ENCODE data around the gene THEM5.
"Not testable (repeated sequence)": the region's sequence is repeated elsewhere in the genome, so short reads cannot be mapped to it uniquely, and the experiment has no call there.

Gene THEM5

GRCh38 chr1:151853411-151853943, at the start of gene THEM5:
THEM5 (minus strand) TSS chr1:151853712; CDS start chr1:151853565, 147 bp downstream.
- no peak for DNase-seq

- no peak for DNase-seq
Observed at GRCh38 chr1:151902858-151903257, 49.3 kb upstream of the THEM5 start.

DNA sequence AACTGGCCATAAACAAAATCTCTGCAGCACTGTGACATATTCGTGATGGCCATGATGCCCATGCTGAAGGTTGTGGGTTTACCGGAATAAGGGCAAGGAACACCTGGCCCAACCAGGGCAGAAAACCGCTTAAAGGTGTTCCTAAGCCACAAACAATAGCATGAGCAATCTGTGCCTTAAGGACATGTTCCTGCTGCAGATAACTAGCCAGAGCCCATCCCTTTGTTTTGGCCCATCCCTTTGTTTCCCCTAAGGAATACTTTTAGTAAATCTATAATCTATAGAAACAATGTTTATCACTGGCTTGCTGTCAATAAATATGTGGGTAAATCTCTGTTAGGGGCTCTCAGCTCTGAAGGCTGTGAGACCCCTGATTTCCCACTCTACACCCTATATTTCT, 47.3 kb upstream of the THEM5 start:
- DNase-seq = not testable (repeated sequence)

GRCh38 chr1:151898519-151898991, 45.0 kb upstream of the THEM5 start:
- DNase-seq = peak; percentile 67

- DNase-seq = no peak
Observed at GRCh38 chr1:151897991-151898431, 44.5 kb upstream of the THEM5 start.

- no peak for DNase-seq
Observed at GRCh38 chr1:151893176-151893924, 39.8 kb upstream of the THEM5 start.

- no peak for DNase-seq
Observed at GRCh38 chr1:151892190-151892589, 38.7 kb upstream of the THEM5 start.

DNA sequence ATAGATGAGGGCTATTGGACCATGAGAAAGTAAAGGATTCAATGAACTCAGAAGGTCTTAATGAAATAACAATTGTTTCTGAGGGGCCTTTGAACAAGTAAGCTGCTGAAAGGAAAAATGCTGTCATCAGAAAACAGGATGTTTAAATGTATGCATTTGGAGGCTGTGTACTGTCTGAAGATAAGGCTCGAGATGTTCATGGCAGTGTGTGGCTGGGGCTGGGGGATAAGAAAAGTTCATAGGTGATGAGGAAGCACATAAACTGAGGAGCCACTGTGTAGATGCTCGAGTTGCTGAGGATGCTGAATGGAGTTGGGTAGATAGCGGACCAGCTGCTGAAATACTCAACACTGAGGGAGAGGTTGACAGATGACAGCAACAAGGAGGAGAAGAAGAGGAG, 38.0 kb upstream of the THEM5 start:
- no peak for DNase-seq

- no peak for DNase-seq
Observed at GRCh38 chr1:151888972-151889570, 35.6 kb upstream of the THEM5 start.

GRCh38 chr1:151887028-151887427, 33.5 kb upstream of the THEM5 start:
- no peak for DNase-seq

GRCh38 chr1:151885479-151885878, 32.0 kb upstream of the THEM5 start:
- DNase-seq = no peak

DNA sequence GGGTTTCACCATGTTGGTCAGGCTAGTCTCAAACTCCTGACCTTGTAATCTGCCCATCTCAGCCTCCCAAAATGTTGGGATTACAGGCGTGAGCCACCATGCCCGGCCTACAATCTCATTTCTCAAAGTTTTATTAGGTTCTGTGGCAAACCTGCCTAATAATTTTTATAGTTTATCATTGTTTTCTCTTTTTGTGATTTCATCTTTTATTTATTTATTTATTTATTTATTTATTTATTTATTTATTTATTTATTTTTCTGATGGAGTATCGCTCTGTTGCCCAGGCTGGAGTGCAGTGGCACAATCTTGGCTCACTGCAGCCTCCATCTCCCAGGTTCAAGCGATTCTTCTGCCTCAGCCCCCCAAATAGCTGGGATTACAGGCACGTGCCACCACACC, 31.4 kb upstream of the THEM5 start:
- not testable (repeated sequence) for DNase-seq

GRCh38 chr1:151884445-151884844, 30.9 kb upstream of the THEM5 start:
- DNase-seq = not testable (repeated sequence)

GRCh38 chr1:151883898-151884297, 30.4 kb upstream of the THEM5 start:
- not testable (repeated sequence) for DNase-seq

DNA sequence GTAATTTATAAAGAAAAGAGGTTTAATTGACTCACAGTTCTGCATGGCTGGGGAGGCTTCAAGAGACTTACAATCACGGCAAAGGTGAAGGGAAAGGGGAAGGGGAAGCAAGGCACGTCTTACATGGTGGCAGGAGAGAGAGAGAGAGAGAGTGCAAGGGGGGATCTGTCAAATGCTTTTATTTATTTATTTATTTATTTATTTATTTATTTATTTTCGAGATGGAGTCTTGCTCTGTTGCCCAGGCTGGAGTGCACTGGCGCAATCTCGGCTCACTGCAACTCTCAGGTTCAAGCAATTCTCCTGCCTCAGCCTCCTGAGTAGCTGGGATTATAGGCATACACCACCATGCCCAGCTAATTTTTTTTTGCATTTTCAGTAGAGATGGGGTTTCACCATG, 29.4 kb upstream of the THEM5 start:
- DNase-seq = not testable (repeated sequence)

DNA sequence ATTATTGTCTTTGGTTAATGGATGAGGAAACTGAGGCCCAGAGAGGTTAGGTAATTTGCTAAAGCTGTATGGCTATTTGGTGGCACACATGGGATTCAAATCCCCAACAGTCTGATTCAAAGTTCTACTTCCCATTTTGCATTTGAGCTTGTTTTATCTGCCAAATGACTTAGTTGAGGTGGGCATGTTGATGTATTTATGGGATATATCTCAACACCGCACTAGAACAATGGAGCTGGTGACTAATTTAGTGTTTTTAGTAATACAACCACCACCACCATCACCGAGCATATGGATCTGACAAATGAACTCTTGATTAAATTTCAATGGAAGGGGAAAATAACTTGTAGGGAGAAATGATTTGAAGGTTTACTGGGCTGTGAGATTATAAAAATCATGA, 29.0 kb upstream of the THEM5 start:
- no peak for DNase-seq

GRCh38 chr1:151881479-151881878, 28.0 kb upstream of the THEM5 start:
- DNase-seq = no peak

DNA sequence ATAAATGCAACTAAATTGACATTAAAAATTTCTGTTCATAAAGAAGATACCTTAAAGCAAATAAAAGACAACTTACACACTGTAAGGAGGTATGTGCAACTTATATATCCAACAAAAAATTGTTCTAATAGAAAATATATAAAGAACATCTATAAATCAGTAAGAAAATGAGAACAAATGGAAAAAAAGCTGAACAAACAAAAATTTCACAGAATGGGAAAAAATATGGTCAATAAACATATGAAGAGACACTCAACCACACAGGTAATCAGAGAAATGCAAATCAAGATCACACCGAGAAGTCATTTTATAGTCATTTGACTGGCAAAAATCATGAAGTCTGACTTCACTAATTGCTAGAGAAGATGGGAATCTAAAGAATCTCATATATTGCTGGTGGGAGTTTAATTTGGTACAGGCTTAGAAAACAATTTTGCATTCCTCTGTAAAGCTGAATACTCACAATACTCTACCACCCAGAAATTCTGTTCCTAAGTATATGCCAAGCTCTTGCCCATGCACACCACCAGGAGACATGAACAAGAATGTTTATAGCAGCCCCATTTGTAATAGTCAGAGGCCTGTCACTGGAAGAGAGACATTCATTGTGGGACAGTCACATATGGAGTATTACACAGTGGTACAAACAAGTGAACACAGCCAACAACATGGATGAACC, 22.0 kb upstream of the THEM5 start:
- no peak for DNase-seq

GRCh38 chr1:151872776-151873175, 19.3 kb upstream of the THEM5 start:
- DNase-seq = not testable (repeated sequence)

DNA sequence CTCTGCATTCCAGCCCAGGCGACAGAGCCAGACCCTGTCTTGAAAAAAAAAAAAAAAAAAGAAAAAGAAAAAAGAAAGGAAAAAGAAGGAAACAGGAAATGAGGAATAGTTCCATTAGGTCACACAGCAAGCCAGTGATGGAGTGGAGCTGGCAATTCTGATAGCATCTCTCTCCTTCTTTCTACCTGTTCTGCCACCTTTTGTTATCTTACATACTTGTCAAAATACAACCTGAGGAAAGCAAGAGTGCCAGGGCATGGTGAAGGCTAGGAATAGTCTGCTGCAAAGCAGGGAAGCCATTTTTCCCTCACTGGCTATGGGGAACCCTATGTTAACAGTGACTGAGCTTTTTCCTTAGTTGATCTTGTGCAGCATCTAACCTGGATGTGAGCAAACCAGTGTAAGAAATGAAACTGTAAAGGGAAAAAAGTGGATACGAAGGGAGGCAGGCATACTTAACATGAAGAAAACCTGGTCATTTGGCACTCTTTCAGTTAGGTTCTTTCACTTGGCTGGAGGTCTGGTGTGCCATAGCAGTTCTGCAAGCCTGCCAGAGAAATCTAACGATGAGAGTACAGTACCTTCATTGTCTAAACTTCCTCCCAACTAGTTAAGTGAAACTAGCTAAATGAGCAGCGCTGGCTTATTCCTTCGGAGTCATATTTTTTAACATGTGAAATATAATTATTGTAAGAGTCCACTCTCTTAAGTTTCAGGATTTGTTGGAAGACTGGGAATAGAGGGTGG, 17.9 kb upstream of the THEM5 start:
- DNase-seq = no peak

DNA sequence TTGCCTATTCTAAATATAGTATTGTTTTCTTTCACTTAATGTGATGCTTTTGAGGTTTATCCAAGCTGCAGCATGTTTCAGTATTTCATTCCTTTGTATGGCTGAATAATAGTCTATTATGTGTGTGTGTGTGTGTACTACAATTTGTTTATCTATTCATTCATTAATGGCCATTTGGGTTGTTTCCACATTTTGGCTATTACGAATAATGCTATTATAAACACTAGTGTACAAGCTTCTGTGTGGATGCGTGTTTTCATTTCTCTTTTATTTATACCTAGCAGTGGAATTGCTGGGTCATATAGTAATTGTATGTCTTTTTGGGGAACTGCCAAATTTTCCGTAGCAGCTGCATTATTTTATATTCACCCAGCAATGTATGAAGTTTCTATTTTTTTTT, 15.0 kb upstream of the THEM5 start:
- no peak for DNase-seq

GRCh38 chr1:151867765-151868411, 14.4 kb upstream of the THEM5 start:
- DNase-seq = no peak
